Stimulated activated CD4-positive, alpha-beta T cell treated with anti-CD3 and anti-CD28 coated beads, Interleukin-4, amount 100 ng/mL, for 48 hours (primary cell): ENCODE results near the gene PLEKHH2.

Source experiments
- DNase-seq, 2 donors: peaks; one replicate each; pipeline ENCODE4 v3.0.0-alpha.2; 2020; ENCODE audit warnings: low read depth in 2 of 2

Gene PLEKHH2

GRCh38 chr2:43762286-43762685 lies 125.2 kb downstream of the PLEKHH2 start:
- no peak for DNase-seq

GRCh38 chr2:43763091-43763490 lies 126.0 kb downstream of the PLEKHH2 start:
- DNase-seq, result no peak

DNA sequence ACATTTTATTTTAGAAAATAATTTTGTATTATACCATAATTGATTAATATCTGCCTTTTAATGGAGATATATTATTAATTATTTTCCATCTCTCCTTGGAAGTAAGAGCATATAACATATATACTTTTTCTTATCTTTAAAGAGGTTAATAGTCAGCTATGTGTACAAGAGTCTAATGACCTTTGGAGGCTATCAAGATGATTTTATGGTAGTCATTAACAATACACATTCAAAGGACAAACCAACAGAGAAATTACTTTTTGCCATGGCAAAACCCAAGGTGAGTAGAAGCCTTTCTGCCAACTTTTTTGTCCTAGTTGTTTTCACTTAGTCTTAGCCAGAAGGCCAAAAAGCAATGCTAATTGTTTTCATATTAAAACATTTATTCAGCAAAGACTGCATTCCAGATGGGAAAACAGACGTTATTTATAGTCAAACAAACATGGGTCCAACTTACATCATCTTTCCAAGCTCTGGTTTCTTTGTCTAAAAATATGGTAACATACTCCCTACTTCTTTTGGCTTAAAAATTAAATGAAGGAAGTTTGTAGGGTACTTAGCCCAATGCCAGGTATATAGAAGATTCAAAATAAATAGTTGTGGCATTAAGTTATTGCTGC lies 127.1 kb downstream of the PLEKHH2 start:
- DNase-seq, result no peak

- no peak for DNase-seq
Measured at GRCh38 chr2:43766006-43766405, 128.9 kb downstream of the PLEKHH2 start.

GRCh38 chr2:43773876-43774613 lies 137.0 kb downstream of the PLEKHH2 start, which contains the start of gene DYNC2LI1:
TSS of gene DYNC2LI1 (plus strand) at chr2:43774039. CDS start at chr2:43774139, 100 bp downstream.
- peak; percentile 80 to 84 for DNase-seq

GRCh38 chr2:43774617-43775016 lies 137.6 kb downstream of the PLEKHH2 start:
- DNase-seq, result no peak

GRCh38 chr2:43776324-43776723 lies 139.3 kb downstream of the PLEKHH2 start:
- no peak for DNase-seq

DNA sequence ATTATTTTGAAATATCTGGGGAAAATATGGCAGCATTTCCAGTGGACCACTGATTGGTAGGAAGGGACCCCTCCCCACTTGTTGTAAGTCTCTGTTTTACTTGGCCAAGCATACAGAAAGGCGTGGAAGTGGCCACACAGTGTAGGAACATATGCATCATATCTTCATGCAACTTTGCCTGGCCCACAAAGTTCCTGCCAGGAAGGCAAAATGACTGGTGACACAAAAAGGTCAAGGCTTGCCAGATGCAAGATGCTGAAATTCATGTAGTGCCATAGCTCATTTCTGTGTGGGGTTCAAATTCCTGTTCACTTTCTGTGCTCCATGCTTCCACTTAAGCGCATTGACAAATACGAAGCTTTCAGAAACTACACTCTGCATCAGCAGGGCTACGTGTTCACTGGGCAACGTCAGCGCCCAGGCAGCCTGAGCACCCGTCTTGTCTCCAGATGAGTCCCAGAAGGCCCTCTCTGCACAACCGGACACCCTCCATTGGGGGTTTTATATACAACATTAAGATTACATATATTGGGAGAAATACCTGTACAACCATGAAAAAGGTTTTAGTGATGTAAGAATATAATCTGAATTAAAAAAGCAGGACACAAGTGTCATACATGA lies 140.4 kb downstream of the PLEKHH2 start:
- DNase-seq, result no peak

DNA sequence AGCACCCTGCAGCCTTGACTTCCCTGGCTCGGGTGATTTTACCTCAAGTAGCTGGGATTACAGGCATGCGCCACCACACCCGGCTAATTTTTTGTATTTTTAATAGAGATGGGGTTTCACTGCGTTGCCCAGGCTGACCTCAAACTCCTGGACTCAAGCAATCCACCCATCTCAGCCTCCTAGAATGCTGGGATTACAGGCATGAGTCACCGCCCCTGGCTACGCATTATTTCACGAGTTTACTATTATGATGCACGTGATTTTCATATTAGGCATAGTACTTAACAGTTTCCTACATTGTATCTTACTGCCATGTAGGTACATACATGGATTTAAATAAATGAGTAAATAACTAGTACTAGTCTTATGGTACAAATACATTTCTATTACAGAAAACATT lies 141.2 kb downstream of the PLEKHH2 start:
- DNase-seq, result no peak

DNA sequence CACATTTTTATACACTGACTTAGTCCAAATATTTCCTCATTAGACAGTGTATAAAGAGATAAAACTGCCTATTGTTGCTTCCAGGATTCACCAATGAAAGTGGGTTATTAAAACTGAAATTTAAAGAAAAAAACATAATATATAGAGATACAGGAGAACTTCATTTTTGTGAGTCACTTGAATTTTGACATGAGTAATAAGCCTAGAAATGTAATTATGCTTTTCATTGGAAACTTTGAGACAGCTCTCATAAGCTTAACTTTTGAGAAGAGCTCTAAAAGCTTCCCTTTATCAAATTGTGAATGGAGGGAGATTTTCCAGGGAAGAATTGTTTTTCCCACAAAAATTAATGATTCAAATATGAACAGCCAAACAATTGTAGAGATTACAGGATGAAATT lies 150.8 kb downstream of the PLEKHH2 start:
- no peak for DNase-seq

- DNase-seq, result no peak
Measured at GRCh38 chr2:43788646-43789045, 151.6 kb downstream of the PLEKHH2 start.

DNA sequence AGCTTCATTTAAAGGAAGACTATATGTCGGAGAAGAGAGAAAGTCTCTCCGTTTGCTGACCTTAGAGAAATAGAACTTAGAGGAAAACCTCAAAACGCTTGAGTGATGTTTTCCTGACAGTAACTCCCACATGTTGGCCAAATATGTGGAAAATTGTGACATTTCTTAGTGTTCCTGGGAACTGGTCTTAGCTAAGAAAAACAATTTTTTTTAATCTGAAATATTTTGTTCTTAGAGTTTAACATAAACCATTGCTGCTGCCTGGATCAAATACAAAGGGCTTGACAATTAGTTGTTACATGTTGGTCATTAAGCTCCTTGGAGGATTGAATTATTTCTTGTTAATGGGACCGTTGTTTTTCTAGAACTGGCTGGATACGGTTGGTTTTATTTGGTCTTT lies 153.1 kb downstream of the PLEKHH2 start:
- no peak for DNase-seq

- no peak for DNase-seq
Measured at GRCh38 chr2:43791035-43791765, 154.1 kb downstream of the PLEKHH2 start.

GRCh38 chr2:43792653-43793052 lies 155.6 kb downstream of the PLEKHH2 start:
- no peak for DNase-seq

DNA sequence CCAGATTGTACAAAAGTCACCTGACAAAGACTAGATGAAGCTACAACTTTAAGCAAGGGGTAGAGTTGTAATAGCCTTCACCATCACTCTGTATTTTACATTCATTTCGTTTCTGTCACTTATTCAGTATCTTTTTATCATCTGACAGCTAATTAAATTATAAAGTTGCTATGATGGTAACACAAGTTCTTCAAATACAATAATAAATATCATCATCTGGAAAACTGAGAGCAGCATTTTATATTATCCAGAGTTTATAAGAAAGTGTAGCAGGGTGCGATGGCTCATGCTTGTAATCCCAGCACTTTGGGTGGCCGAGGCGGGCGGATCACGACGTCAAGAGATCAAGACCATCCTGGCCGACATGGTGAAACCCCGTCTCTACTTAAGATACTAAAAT lies 157.9 kb downstream of the PLEKHH2 start:
- DNase-seq, result no peak

- DNase-seq, result no peak
Measured at GRCh38 chr2:43796206-43796605, 159.1 kb downstream of the PLEKHH2 start.

GRCh38 chr2:43798300-43798699 lies 161.2 kb downstream of the PLEKHH2 start:
- no peak for DNase-seq

- DNase-seq, result no peak
Measured at GRCh38 chr2:43800894-43801293, 163.8 kb downstream of the PLEKHH2 start.

- no peak for DNase-seq
Measured at GRCh38 chr2:43802135-43802534, 165.1 kb downstream of the PLEKHH2 start.

GRCh38 chr2:43803113-43803512 lies 166.1 kb downstream of the PLEKHH2 start:
- DNase-seq, result no peak

GRCh38 chr2:43806719-43807031 lies 169.6 kb downstream of the PLEKHH2 start:
- DNase-seq, result no peak

- no peak for DNase-seq
Measured at GRCh38 chr2:43810452-43810851, 173.4 kb downstream of the PLEKHH2 start.

DNA sequence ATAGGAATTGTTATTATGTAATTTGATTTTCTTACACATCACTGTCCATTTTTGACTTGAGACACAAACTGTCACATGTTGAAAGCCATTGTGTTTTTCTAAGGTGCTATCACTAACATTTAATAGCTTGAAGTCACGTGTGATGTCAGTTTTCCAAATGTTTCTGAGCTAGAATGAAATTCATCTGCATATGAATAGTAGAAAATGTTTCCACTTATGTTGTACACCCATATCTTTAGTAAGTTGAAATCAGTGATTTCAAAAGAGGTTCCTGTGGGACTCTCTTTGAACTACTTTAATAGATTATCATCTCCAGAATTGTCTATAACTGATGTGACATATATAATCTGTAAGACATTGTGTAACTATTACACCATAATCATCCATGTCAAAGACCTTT lies 173.8 kb downstream of the PLEKHH2 start:
- no peak for DNase-seq
